Nephron (organoid): ENCODE results near the gene FCHSD2.

Experiments
- H3K27ac Mint-ChIP-seq, 3 experiments: 2 replicates each; pipeline ENCODE4 v1.8.0; 2020; ENCODE audit warnings: mixed read lengths in 3 of 3, mild to moderate bottlenecking in 2 of 3, moderate library complexity in 1 of 3
- H3K27me3 Mint-ChIP-seq: 2 replicates; pipeline ENCODE4 v1.8.0; 2021; ENCODE audit warnings: low read depth, mild to moderate bottlenecking, moderate library complexity, mixed read lengths
- H3K36me3 Mint-ChIP-seq: 2 replicates; pipeline ENCODE4 v1.8.0; 2020; ENCODE audit warnings: low read depth, mixed read lengths
- H3K4me1 Mint-ChIP-seq: 2 replicates; pipeline ENCODE4 v1.8.0; 2020; ENCODE audit warnings: mixed read lengths
- H3K4me3 Mint-ChIP-seq, 3 experiments: 2 replicates each; pipeline ENCODE4 v1.8.0; 2020; ENCODE audit warnings: mild to moderate bottlenecking in 3 of 3, mixed read lengths in 3 of 3, moderate library complexity in 2 of 3
- H3K9me3 Mint-ChIP-seq: 2 replicates; pipeline ENCODE4 v1.8.0; 2020; ENCODE audit warnings: mixed read lengths
- CTCF ChIP-seq, 3 experiments: fragments of 200-600 bp; sonication (generic); IDR thresholded peaks; one replicate each; pipeline ENCODE4 v1.5.0; 2021; ENCODE audit warnings: antibody characterized with exemption in 3 of 3; ENCODE audit not compliant: unreplicated experiment in 3 of 3

Gene FCHSD2

GRCh38 chr11:72832301-72833082 is 309.6 kb downstream of the FCHSD2 start:
- Mint-ChIP-seq H3K4me3 (no peak overlapping the region), H3K4me1 (peaks cover 39% of the 10 kb centered on the region), H3K27me3 (no peaks in the 10 kb centered on the region), H3K27ac (peak overlapping the region; percentile 79 to 88 (median 80)), H3K36me3 (peaks cover 5% of the 10 kb centered on the region), H3K9me3 (no peaks in the 10 kb centered on the region)
- TF ChIP-seq CTCF (IDR thresholded peaks at IDR 0.05; ENCODE audit: unreplicated experiment in 3 of 3): no peak

GRCh38 chr11:72831521-72832300 is 310.4 kb downstream of the FCHSD2 start:
- TF ChIP-seq CTCF (IDR thresholded peaks at IDR 0.05; ENCODE audit: unreplicated experiment in 3 of 3): peak; percentile 92 to 93 (median 92)
- Mint-ChIP-seq H3K27ac (peak overlapping the region; percentile 40 to 80 (median 69)), H3K36me3 (peaks cover 5% of the 10 kb centered on the region), H3K27me3 (no peaks in the 10 kb centered on the region), H3K9me3 (no peaks in the 10 kb centered on the region), H3K4me1 (peaks cover 39% of the 10 kb centered on the region), H3K4me3 (no peak overlapping the region)

DNA sequence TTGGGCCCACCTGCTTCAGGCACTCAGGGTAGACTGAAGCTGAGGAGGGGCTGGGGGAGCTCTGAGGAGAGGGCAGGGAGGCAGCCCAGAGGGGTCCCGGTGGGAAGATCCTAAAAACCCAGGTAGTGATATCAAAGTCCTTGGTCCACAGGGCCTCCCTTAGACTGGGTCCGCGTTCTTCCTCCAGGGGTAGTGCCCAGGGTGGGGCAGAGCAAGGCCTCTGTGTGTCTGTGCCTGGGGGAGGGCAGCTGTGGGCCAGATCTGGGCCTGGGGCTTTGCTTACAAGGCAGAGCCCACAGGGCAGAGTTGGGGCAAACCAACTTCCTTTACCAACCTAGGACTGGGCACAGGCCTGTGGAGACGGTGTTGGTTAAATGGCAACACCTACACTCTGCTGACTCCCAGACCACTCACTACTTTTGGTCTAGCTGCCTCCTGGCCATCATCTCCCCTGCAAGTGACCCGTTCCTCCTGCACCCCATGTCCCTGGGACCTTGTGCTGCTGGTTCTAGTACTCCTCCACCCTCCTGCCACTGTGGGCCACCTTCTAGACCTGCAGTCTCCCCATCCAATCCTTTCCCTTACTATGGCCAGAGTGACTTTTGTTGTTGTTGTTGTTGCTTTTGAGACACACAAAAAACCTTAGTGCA is 312.1 kb downstream of the FCHSD2 start:
- Mint-ChIP-seq H3K36me3 (peaks cover 2% of the 10 kb centered on the region), H3K27ac (peak overlapping the region in 2 of 3 experiments; percentile 28 to 31), H3K4me3 (no peak overlapping the region), H3K4me1 (peaks cover 28% of the 10 kb centered on the region), H3K9me3 (no peaks in the 10 kb centered on the region), H3K27me3 (no peaks in the 10 kb centered on the region)
- TF ChIP-seq CTCF (IDR thresholded peaks at IDR 0.05; ENCODE audit: unreplicated experiment in 3 of 3): no peak

DNA sequence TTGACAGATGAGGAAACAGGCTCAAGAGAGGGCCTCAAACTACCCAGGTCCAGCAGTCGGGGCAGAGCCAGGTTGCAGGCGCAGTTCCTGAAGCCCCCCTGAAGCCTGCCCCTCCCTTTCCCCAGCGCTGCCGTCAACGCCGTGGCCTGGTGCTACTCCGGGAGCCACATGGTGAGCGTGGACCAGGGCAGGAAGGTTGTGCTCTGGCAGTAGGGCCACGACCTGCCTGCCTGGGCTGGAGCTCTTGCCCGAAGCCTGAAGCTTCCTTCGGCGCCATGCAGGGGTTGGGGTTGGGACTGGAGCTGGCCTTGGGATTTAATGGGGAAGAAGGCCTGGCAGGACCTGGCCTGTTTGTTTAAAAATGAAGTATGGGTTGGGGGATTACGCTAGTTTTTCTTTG is 312.9 kb downstream of the FCHSD2 start:
- H3K27me3 Mint-ChIP-seq: no peaks in the 10 kb centered on the region
- no peaks in the 10 kb centered on the region for H3K36me3 Mint-ChIP-seq
- TF ChIP-seq CTCF (IDR thresholded peaks at IDR 0.05; ENCODE audit: unreplicated experiment in 3 of 3): no peak
- H3K4me1 Mint-ChIP-seq: peaks cover 23% of the 10 kb centered on the region
- H3K9me3 Mint-ChIP-seq: no peaks in the 10 kb centered on the region
- no peak overlapping the region for H3K4me3 Mint-ChIP-seq
- H3K27ac Mint-ChIP-seq: no peak overlapping the region

- no peaks in the 10 kb centered on the region for H3K9me3 Mint-ChIP-seq
- no peak for TF ChIP-seq CTCF (IDR thresholded peaks at IDR 0.05; ENCODE audit: unreplicated experiment in 3 of 3)
- no peaks in the 10 kb centered on the region for H3K27me3 Mint-ChIP-seq
- no peak overlapping the region for H3K27ac Mint-ChIP-seq
- H3K4me1 Mint-ChIP-seq: peaks cover 19% of the 10 kb centered on the region
- H3K36me3 Mint-ChIP-seq: no peaks in the 10 kb centered on the region
- no peak overlapping the region for H3K4me3 Mint-ChIP-seq
Measured at GRCh38 chr11:72828692-72829101, 313.4 kb downstream of the FCHSD2 start.
